Left ventricle myocardium inferior (tissue), 1 donor: ENCODE results near the gene SLC30A1. TPM values are rescaled to one million over a fixed set of nuclear protein-coding genes. Genes with fewer than 3 reads are reported as not detected.
"Not testable (repeated sequence)": the region's sequence is repeated elsewhere in the genome, so short reads cannot be mapped to it uniquely, and the experiment has no call there.

Experiments
- DNase-seq: peaks from one replicate; pipeline ENCODE4 v3.0.0-alpha.2; 2020
- H3K27ac ChIP-seq: fragments of 200-600 bp; replicated peaks from 2 replicates; pipeline ENCODE4 v1.8.0; 2021
- H3K27me3 ChIP-seq: fragments of 200-600 bp; 2 replicates; pipeline ENCODE4 v1.8.0; 2021; ENCODE audit warnings: low read depth
- H3K36me3 ChIP-seq: fragments of 200-600 bp; 2 replicates; pipeline ENCODE4 v1.8.0; 2021
- H3K4me1 ChIP-seq: fragments of 200-600 bp; 2 replicates; pipeline ENCODE4 v1.8.0; 2021
- H3K4me3 ChIP-seq: fragments of 200-600 bp; 2 replicates; pipeline ENCODE4 v1.8.0; 2021; ENCODE audit warnings: mild to moderate bottlenecking, moderate library complexity
- H3K9me3 ChIP-seq: fragments of 200-600 bp; replicated peaks from 2 replicates; pipeline ENCODE4 v1.8.0; 2021
- CTCF ChIP-seq: fragments of 200-600 bp; IDR thresholded peaks from 2 replicates; pipeline ENCODE4 v1.8.0; 2021; ENCODE audit warnings: antibody characterized with exemption, mild to moderate bottlenecking, borderline replicate concordance
- intact Hi-C: fragments of 100-400 bp; cut with micrococcal nuclease; formaldehyde crosslinking; loops from one replicate; pipeline ENCODE4 v1.11.0; 2022
- long read RNA-seq: library from polyadenylated mRNA; unstranded; transcript quantifications from one replicate; pipeline ENCODE4 v2.0.0, GENCODE V29; 2021
- total RNA-seq: library from RNA; stranded (reverse); fragmentation: NEBNext Ultra II Directional; extraction: Animal tissue kit (Norgen Biotek cat#: 25700); gene quantifications from one replicate; pipeline ENCODE4 v1.2.1, GENCODE V29; 2021
- donor health status: DM: no; HTN: yes; CAD: no; lungs with severe emphysema.

The SLC30A1 gene
- 11.5 TPM for total RNA-seq
- long read RNA-seq, full-length matches to known transcripts = 41 of 46 reads
- long read RNA-seq, partial matches to known transcripts = 3 of 46 reads
- long read RNA-seq, other reads (novel, unspliced or antisense) = 2 of 46 reads

- peak; percentile 100 for DNase-seq
- Histone ChIP-seq H3K9me3 (no peaks in the 10 kb centered on the region), H3K27ac (peak within 1 kb of the TSS; percentile 99), H3K4me1 (peaks cover 71% of the 10 kb centered on the region), H3K27me3 (no peaks in the 10 kb centered on the region), H3K4me3 (peak within 1 kb of the TSS; percentile 81), H3K36me3 (peaks cover 12% of the 10 kb centered on the region)
- no peak for TF ChIP-seq CTCF
- intact Hi-C loops = loop anchor here (5.0 kb wide), 1 partner anchor 78 kb away; no protein-coding TSS in a partner anchor
These were observed at the start of gene SLC30A1 for GRCh38 chr1:211578640-211579439. TSS of gene SLC30A1 (minus strand) at chr1:211579161. CDS start at chr1:211578612, 549 bp downstream.

- H3K4me3 ChIP-seq = no peak overlapping the region
These were observed 49.5 kb upstream of the SLC30A1 start for GRCh38 chr1:211628417-211628816.

GRCh38 chr1:211627259-211627658 is 48.3 kb upstream of the SLC30A1 start:
- no peak overlapping the region for H3K4me3 ChIP-seq
- TF ChIP-seq CTCF = no peak
- H3K4me1 ChIP-seq = peaks cover 35% of the 10 kb centered on the region
- intact Hi-C loops = no loop called here
- H3K27me3 ChIP-seq = no peaks in the 10 kb centered on the region
- H3K9me3 ChIP-seq = no peaks in the 10 kb centered on the region
- peak overlapping the region; percentile 39 for H3K27ac ChIP-seq
- no peak for DNase-seq
- no peaks in the 10 kb centered on the region for H3K36me3 ChIP-seq

More at GRCh38 chr1:211628417-211628816, 49.5 kb upstream of the SLC30A1 start:
- intact Hi-C loops = no loop called here
- DNase-seq = no peak
- H3K36me3 ChIP-seq = no peaks in the 10 kb centered on the region
- no peak overlapping the region for H3K27ac ChIP-seq
- H3K4me1 ChIP-seq = peaks cover 46% of the 10 kb centered on the region
- H3K9me3 ChIP-seq = no peaks in the 10 kb centered on the region
- no peak for TF ChIP-seq CTCF
- no peaks in the 10 kb centered on the region for H3K27me3 ChIP-seq

GRCh38 chr1:211625866-211626265 is 46.9 kb upstream of the SLC30A1 start:
- H3K4me3 ChIP-seq, H3K27me3 ChIP-seq, intact Hi-C loops, H3K9me3 ChIP-seq, H3K27ac ChIP-seq, DNase-seq, H3K36me3 ChIP-seq: not testable (repeated sequence)
- H3K4me1 ChIP-seq = peaks cover 27% of the 10 kb centered on the region

GRCh38 chr1:211625040-211625439 is 46.1 kb upstream of the SLC30A1 start:
- H3K4me1 ChIP-seq = peaks cover 21% of the 10 kb centered on the region
- no peak overlapping the region for H3K27ac ChIP-seq
- intact Hi-C loops = no loop called here
- no peaks in the 10 kb centered on the region for H3K36me3 ChIP-seq
- H3K4me3 ChIP-seq = no peak overlapping the region
- DNase-seq = no peak
- TF ChIP-seq CTCF = peak; percentile 48
- H3K27me3 ChIP-seq = no peaks in the 10 kb centered on the region
- H3K9me3 ChIP-seq = no peaks in the 10 kb centered on the region

GRCh38 chr1:211623515-211623914 is 44.6 kb upstream of the SLC30A1 start:
- no peak for DNase-seq
- H3K27me3 ChIP-seq = no peaks in the 10 kb centered on the region
- no peaks in the 10 kb centered on the region for H3K36me3 ChIP-seq
- H3K4me1 ChIP-seq = peaks cover 15% of the 10 kb centered on the region
- H3K4me3 ChIP-seq = no peak overlapping the region
- H3K9me3 ChIP-seq = no peaks in the 10 kb centered on the region
- intact Hi-C loops = no loop called here
- TF ChIP-seq CTCF = no peak
- H3K27ac ChIP-seq = no peak overlapping the region
